Ecto neural progenitor cell (in vitro differentiated cells): ENCODE data around the gene SFPQ.
"Not testable (repeated sequence)": the region's sequence is repeated elsewhere in the genome, so short reads cannot be mapped to it uniquely, and the experiment has no call there.

ENCODE experiments used
- DNase-seq: peaks from one replicate; pipeline ENCODE4 v3.0.0-alpha.2; 2018; ENCODE audit warnings: low spot score

SFPQ gene

DNA sequence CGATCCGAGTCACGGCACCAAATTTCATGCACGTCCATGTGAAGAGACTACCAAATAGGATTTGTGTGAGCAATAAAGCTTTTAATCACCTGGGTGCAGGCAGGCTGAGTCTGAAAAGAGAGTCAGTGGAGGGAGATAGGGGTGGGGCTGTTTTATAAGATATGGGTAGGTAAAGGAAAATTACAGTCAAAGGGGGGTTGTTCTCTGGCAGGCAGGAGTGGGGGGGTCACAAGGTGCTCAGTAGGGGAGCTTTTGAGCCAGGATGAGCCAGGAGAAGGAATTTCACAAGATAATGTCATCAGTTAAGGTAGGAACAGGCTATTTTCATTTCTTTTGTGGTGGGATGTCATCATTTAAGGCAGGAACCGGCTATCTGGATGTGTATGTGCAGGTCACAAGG, 55.4 kb downstream of the SFPQ start:
- DNase-seq = not testable (repeated sequence)

DNA sequence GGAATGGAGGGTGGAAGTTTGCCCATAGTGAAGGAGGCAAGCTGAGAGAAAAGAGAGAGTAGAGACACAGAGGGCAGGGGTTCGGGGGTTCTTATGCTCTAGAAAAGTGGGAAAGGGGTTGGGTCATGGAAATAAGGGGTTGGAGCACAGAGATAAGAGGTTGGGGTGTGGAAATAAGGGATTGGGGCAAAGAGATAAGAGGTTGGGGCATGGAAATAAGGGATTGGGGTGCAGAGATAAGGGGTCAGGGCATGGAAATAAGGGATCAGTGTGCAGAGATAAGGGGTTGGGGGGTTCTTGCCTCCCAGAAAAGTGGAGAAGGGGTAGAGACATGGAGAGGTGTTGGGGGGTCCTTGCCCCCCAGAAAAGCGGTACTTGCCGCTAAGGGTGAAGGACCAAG, 56.2 kb downstream of the SFPQ start:
- no peak for DNase-seq
